ENCODE results near the gene KLHDC8B. TPM values are rescaled to one million over a fixed set of nuclear protein-coding genes. Genes with fewer than 3 reads are reported as not detected.
"Not testable (repeated sequence)": the region's sequence is repeated elsewhere in the genome, so short reads cannot be mapped to it uniquely, and the experiment has no call there.

Gene KLHDC8B
- total and polyA plus RNA-seq, 9 of the 15 experiments (the other 6 are each of a cell fraction or from before 2014, with no cell fraction given) = 6.9 to 34.8 (median 25.2) TPM

- H2AFZ ChIP-seq (ENCODE audit: low read depth, low read length); ATAC-seq; H3K27ac ChIP-seq (ENCODE audit: extremely low read depth, low read depth, low read length); BruUV-seq (replicated peaks); CTCF ChIA-PET (ENCODE audit: low intra/inter-chr PET ratio); DNase-seq (ENCODE audit: extremely low read depth in 1 of 4, low spot score in 3 of 4); in situ Hi-C loops (cut with MboI); intact Hi-C loops (cut with micrococcal nuclease); H3K4me3 ChIP-seq; H3K4me2 ChIP-seq (ENCODE audit: insufficient read depth, low read length); H4K20me1 ChIP-seq (replicated peaks; ENCODE audit: control insufficient read depth, insufficient read depth, low read length); H3K27me3 ChIP-seq (ENCODE audit: control insufficient read depth in 2 of 2, insufficient read depth in 2 of 2, low read length in 2 of 2); FAIRE-seq; H3K9ac ChIP-seq (ENCODE audit: insufficient read depth in 1 of 2, low read depth in 2 of 2, low read length in 2 of 2); H3K4me1 ChIP-seq (replicated peaks in 1 of 2; ENCODE audit: control insufficient read depth in 2 of 2, insufficient read depth in 2 of 2, low read length in 2 of 2); H3K9me3 ChIP-seq (replicated peaks; ENCODE audit: control insufficient read depth, insufficient read depth, low read depth, low read length); H3K9me1 ChIP-seq (ENCODE audit: control insufficient read depth, insufficient read depth, low read length); H3K79me2 ChIP-seq (ENCODE audit: control insufficient read depth, insufficient read depth, low read length); H3K36me3 ChIP-seq (ENCODE audit: control insufficient read depth, insufficient read depth, low read length): not testable (repeated sequence)
- POLR2A ChIA-PET = interaction anchor here (1.1 kb wide), 1 partner anchor 8 kb away, joined by 3 read pairs; no protein-coding TSS in a partner anchor
- TF ChIP-seq BCOR (IDR thresholded peaks at IDR 0.05) = peak; percentile 62; the same call in 1 of the 2 replicates
- TF ChIP-seq ZNF146 (CRISPR knock-in tag; IDR thresholded peaks at IDR 0.05; ENCODE audit: unreplicated experiment) = peak; percentile 65
- TF ChIP-seq KDM1A (IDR thresholded peaks at IDR 0.05) = peak in 1 of 2 experiments; percentile 13; a peak in 1 of 4 replicates
Measured at GRCh38 chr3:49217108-49217507, 45.7 kb downstream of the KLHDC8B start.

- ChIA-PET POLR2A (interaction anchor here (0.6 to 1.1 kb wide), 3 partner anchors 9 to 212 kb away, joined by 3 read pairs; no protein-coding TSS in a partner anchor), CTCF (ENCODE audit: low intra/inter-chr PET ratio) (interaction anchor here (0.6 kb wide), 1 partner anchor 839 kb away, joined by 3 read pairs; no protein-coding TSS in a partner anchor)
- in situ Hi-C loops (cut with MboI) = no loop called here
- peak overlapping the region; percentile 74 for H2AFZ ChIP-seq (ENCODE audit: low read depth, low read length)
- no peak overlapping the region for H3K9ac ChIP-seq (ENCODE audit: insufficient read depth in 1 of 2, low read depth in 2 of 2, low read length in 2 of 2)
- H3K4me1 ChIP-seq (replicated peaks in 1 of 2; ENCODE audit: control insufficient read depth in 2 of 2, insufficient read depth in 2 of 2, low read length in 2 of 2) = peaks cover 0 to 7% of the 10 kb centered on the region in 2 experiments; a peak in 3 of 5 replicates
- no peaks in the 10 kb centered on the region for H3K79me2 ChIP-seq (ENCODE audit: control insufficient read depth, insufficient read depth, low read length)
- H3K27me3 ChIP-seq (ENCODE audit: control insufficient read depth in 2 of 2, insufficient read depth in 2 of 2, low read length in 2 of 2) = no peaks in the 10 kb centered on the region
- H3K9me3 ChIP-seq (replicated peaks; ENCODE audit: control insufficient read depth, insufficient read depth, low read depth, low read length) = peaks cover 1% of the 10 kb centered on the region; the same call in 1 of the 2 replicates
- BruUV-seq (replicated peaks) = no TSS peak
- H3K9me1 ChIP-seq (ENCODE audit: control insufficient read depth, insufficient read depth, low read length) = no peaks in the 10 kb centered on the region
- ATAC-seq = peak; percentile 34
- FAIRE-seq = no peak
- no peaks in the 10 kb centered on the region for H4K20me1 ChIP-seq (replicated peaks; ENCODE audit: control insufficient read depth, insufficient read depth, low read length)
- no peak overlapping the region for H3K4me3 ChIP-seq
- intact Hi-C loops (cut with micrococcal nuclease) = loop anchor here (1.0 kb wide), 1 partner anchor 20 kb away; no protein-coding TSS in a partner anchor
- H3K36me3 ChIP-seq (ENCODE audit: control insufficient read depth, insufficient read depth, low read length) = no peaks in the 10 kb centered on the region
- peak in 1 of 4 experiments; percentile 11 for DNase-seq (ENCODE audit: extremely low read depth in 1 of 4, low spot score in 3 of 4)
- WGBS (ENCODE audit: insufficient coverage, low coverage, missing lambda C conversion rate) = 85% methylated on average over 5 of the region's 7 CpGs
- no peak overlapping the region for H3K4me2 ChIP-seq (ENCODE audit: insufficient read depth, low read length)
- H3K27ac ChIP-seq (ENCODE audit: extremely low read depth, low read depth, low read length) = peak overlapping the region; percentile 58; the same call in 2 of the 3 replicates
- TF ChIP-seq TCFL5 (CRISPR knock-in tag; conservative IDR thresholded peaks at IDR 0.05) (no peak), NR2C2 (CRISPR knock-in tag; IDR thresholded peaks at IDR 0.05) (no peak), NR2C2 (tag; IDR thresholded peaks at IDR 0.05) (0 out of 2 replicates have a peak, but pooled peaks have one; percentile 14)
- TF ChIP-seq, protein P1, sequence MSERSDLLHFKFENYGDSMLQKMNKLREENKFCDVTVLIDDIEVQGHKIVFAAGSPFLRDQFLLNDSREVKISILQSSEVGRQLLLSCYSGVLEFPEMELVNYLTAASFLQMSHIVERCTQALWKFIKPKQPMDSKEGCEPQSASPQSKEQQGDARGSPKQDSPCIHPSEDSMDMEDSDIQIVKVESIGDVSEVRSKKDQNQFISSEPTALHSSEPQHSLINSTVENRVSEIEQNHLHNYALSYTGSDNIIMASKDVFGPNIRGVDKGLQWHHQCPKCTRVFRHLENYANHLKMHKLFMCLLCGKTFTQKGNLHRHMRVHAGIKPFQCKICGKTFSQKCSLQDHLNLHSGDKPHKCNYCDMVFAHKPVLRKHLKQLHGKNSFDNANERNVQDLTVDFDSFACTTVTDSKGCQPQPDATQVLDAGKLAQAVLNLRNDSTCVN (CRISPR knock-in tag; IDR thresholded peaks at IDR 0.05) = no peak
- TF ChIP-seq, protein P2, sequence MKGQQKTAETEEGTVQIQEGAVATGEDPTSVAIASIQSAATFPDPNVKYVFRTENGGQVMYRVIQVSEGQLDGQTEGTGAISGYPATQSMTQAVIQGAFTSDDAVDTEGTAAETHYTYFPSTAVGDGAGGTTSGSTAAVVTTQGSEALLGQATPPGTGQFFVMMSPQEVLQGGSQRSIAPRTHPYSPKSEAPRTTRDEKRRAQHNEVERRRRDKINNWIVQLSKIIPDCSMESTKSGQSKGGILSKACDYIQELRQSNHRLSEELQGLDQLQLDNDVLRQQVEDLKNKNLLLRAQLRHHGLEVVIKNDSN (CRISPR knock-in tag; IDR thresholded peaks at IDR 0.05) = no peak
Measured at GRCh38 chr3:49217688-49218470, 46.5 kb downstream of the KLHDC8B start.

Data from K562 (cell line).